ENCODE measurements around the gene RPN1.

RPN1 gene

GRCh38 chr3:128617557-128618397 is 32.8 kb downstream of the RPN1 start:
- peak; percentile 98 for DNase-seq (ENCODE audit: low read depth)
- peak; percentile 64 for TF ChIP-seq CTCF (IDR thresholded peaks at IDR 0.05; ENCODE audit: low read length, missing control alignments)
- peak overlapping the region; percentile 81 for H3K4me3 ChIP-seq (replicated peaks; ENCODE audit: low read depth, low read length)

- H3K4me3 ChIP-seq (replicated peaks; ENCODE audit: low read depth, low read length), result peak overlapping the region; percentile 39
- TF ChIP-seq CTCF (IDR thresholded peaks at IDR 0.05; ENCODE audit: low read length, missing control alignments), result no peak
- no peak for DNase-seq (ENCODE audit: low read depth)
These were observed 33.4 kb downstream of the RPN1 start for GRCh38 chr3:128617270-128617556.

DNA sequence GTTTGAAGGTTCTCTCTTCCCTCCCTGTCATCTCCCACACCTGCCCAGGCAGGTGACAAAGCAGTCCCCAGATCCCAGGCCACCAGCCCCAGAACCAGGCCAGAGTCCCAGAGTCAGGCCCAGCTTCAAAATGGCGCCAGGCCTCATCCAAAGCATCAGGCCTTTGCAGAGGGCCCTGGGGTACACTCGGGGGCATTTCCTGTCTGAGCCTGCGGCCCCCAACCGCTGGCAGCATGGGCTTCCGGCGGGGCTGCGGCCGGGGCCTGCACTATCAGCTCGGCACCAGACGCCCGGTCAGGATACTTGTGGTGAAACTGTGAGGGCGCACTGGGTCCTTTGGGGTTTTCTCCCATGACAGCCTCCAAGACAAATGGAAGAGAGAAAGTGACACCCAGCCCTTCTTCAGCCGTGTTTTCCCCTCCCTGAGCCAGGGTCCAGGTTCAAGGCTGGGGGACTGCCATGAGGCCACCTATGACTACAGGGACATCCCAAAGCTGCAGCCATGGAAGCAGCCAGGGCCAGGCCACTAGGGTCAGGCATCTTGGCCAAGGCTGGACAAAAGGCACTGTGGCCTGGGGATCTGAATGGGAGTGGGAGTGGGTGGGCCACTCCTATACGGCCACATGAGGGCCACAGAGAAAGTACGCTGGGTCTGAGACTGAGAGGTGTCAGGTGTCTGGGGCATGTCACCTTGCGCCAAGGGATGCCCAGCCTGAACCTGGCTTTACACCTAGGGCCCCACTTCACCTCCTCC is 33.9 kb downstream of the RPN1 start:
- no peak for DNase-seq (ENCODE audit: low read depth)
- no peak for TF ChIP-seq CTCF (IDR thresholded peaks at IDR 0.05; ENCODE audit: low read length, missing control alignments)
- no peak overlapping the region for H3K4me3 ChIP-seq (replicated peaks; ENCODE audit: low read depth, low read length)

DNA sequence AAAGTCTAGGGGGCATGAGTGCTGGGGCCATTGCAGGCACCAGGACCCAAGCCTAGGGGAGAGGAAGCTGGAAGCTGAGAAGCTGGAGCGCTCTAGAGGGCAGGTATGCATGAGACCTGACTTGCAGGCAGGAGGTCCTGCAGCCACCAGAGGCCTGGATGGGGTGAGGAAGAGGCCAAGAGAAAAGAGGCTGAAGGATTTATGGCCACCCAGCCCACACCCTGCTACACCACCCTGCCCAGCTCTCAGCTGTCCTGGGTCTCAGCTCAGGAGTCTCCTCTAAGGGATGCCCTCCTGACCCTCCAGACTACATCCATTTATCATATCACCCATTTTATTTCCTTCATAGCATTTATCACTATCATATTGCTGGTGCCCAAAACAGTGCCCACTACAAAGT is 36.5 kb downstream of the RPN1 start:
- H3K4me3 ChIP-seq (replicated peaks; ENCODE audit: low read depth, low read length), result no peak overlapping the region
- no peak for TF ChIP-seq CTCF (IDR thresholded peaks at IDR 0.05; ENCODE audit: low read length, missing control alignments)
- DNase-seq (ENCODE audit: low read depth), result no peak

GRCh38 chr3:128613083-128613829 is 37.4 kb downstream of the RPN1 start:
- DNase-seq (ENCODE audit: low read depth), result no peak
- TF ChIP-seq CTCF (IDR thresholded peaks at IDR 0.05; ENCODE audit: low read length, missing control alignments), result no peak
- no peak overlapping the region for H3K4me3 ChIP-seq (replicated peaks; ENCODE audit: low read depth, low read length)

DNA sequence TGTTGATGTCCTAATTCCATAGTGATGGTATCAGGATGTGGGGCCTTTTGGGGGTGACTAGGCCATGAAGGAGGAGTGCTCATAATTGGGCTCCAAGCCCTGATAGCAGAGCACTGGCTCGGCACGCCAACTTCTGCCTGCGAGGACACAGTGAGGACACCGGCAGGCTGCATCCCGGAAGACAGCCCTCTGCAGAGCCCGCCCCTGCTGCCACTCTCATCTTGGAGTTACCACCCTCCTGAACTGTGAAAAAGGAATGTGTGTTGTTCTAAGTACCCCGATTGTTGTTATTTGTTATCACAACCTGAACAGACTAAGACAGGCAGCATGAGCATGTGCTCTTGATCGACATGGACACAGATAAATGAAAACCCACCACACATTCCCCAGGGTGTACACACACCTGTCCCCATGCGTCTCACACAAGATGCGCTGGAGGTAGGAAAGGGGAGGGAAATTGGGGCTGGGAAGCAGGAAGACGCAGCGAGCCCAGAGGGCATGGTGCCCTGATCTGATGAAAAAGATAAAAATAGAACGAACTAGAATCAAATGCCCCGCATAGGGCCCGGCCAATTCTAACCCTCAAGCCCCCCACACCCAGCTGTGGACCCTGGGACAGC is 40.1 kb downstream of the RPN1 start:
- DNase-seq (ENCODE audit: low read depth), result no peak
- TF ChIP-seq CTCF (IDR thresholded peaks at IDR 0.05; ENCODE audit: low read length, missing control alignments), result no peak
- no peak overlapping the region for H3K4me3 ChIP-seq (replicated peaks; ENCODE audit: low read depth, low read length)
